ENCODE measurements around the gene OAS2. TPM values are rescaled to one million over a fixed set of nuclear protein-coding genes. Genes with fewer than 3 reads are reported as not detected.
A peak's percentile ranks its signal among the peaks of the same experiment; 100 is the strongest.

OAS2 gene
- total and polyA plus RNA-seq, 2 of the 4 experiments (the other 2 are of a cell fraction) = under 0.01 TPM; not detected in 1

DNA sequence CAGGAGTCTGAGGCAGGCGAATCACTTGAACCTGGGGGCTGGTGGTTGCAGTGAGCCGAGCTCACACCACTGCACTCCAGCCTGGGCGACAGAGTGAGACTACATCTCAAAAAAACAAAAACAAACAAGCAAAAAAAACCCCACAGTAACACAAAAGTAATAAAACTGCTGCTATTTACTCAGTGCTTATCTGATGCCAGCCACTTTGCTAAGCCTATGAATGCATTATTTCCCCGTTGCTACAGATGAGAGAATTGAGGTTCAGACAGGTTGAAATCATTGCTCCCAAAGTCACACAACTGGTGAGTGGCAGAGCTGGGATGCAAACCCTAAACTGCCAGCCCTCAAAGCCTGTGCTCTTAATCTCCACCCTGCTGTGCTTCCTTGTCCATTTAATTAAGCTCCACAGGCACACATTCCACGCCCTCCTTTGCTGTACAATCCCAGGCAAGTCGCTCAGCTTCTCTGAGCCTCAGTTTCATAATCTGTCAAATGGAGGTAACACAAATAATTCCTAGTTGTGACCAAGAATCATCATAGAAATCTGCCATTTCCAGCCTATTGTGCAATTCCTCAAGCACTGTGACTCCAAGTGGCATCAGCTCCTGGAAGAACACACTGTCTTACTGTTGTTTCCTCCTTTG lies 45.7 kb upstream of the OAS2 start:
- H3K56ac ChIP-seq (ENCODE audit: extremely low read depth, insufficient read depth, low read length) = no peak overlapping the region
- WGBS, 2 experiments (ENCODE audit: extremely low coverage in 2 of 2, insufficient read length in 1 of 2) = 33% methylated on average over 3 of the region's 6 CpGs; no CpG with 5 or more reads in 1 of the 2 experiments
- H2BK120ac ChIP-seq (ENCODE audit: low read depth, low read length) = no peak overlapping the region
- H2AK5ac ChIP-seq (ENCODE audit: low read depth, low read length) = no peak overlapping the region
- ChIA-PET POLR2A (ENCODE audit: unreplicated experiment) (no interaction called here), CTCF (no interaction called here)
- no peak overlapping the region for H3K4me3 ChIP-seq (ENCODE audit: insufficient read depth, low read depth, low read length)
- in situ Hi-C loops (cut with MboI; ENCODE audit: low sequenced_read_pairs) (no loop called here), intact Hi-C loops (cut with micrococcal nuclease) (no loop called here), dilution Hi-C loops (cut with HindIII; ENCODE audit: low sequenced_read_pairs, unreplicated experiment) (no loop called here)
- H2BK5ac ChIP-seq (ENCODE audit: low read depth, low read length, poor library complexity, severe bottlenecking) = no peak overlapping the region
- TF ChIP-seq CTCF (conservative IDR thresholded peaks at IDR 0.05; ENCODE audit: low read depth, low read length) (no peak), CEBPB (IDR thresholded peaks at IDR 0.05; ENCODE audit: low read depth, low read length) (peak; percentile 62)
- DNase-seq (no peak), ATAC-seq (ENCODE audit: low read depth) (no peak)
- H2BK15ac ChIP-seq (ENCODE audit: low read depth, low read length) = no peak overlapping the region
- no peaks in the 10 kb centered on the region for H3K27me3 ChIP-seq (ENCODE audit: control insufficient read depth, insufficient read depth, low read length)
- H2AK9ac ChIP-seq (replicated peaks; ENCODE audit: low read depth, low read length, poor library complexity) = no peak overlapping the region
- no peak overlapping the region for H3K18ac ChIP-seq (ENCODE audit: low read depth, low read length)
- H3K79me1 ChIP-seq (ENCODE audit: low read depth in 1 of 2, low read length in 2 of 2) = no peaks in the 10 kb centered on the region
- no TSS peak for BruUV-seq (replicated peaks)
- H3K36me3 ChIP-seq (ENCODE audit: control insufficient read depth, insufficient read depth, low read length) = no peaks in the 10 kb centered on the region
- no peak overlapping the region for H2AFZ ChIP-seq (replicated peaks; ENCODE audit: low read length, poor library complexity)
- no peaks in the 10 kb centered on the region for H3K9me3 ChIP-seq (ENCODE audit: control insufficient read depth, insufficient read depth, low read length)
- H4K5ac ChIP-seq (ENCODE audit: low read depth, low read length) = no peak overlapping the region
- H4K8ac ChIP-seq (ENCODE audit: low read depth in 2 of 2, low read length in 2 of 2) = no peak overlapping the region
- H4K91ac ChIP-seq (ENCODE audit: insufficient read depth, low read depth, low read length) = no peak overlapping the region
- no peak overlapping the region for H3K9ac ChIP-seq (ENCODE audit: low read depth, low read length)
- H3K9me1 ChIP-seq (ENCODE audit: insufficient read depth, low read length) = no peaks in the 10 kb centered on the region
- H3K27ac ChIP-seq (ENCODE audit: insufficient read depth, low read length) = no peak overlapping the region
- H3K4me1 ChIP-seq (ENCODE audit: control insufficient read depth, insufficient read depth, low read length) = no peaks in the 10 kb centered on the region
- H3K14ac ChIP-seq (replicated peaks; ENCODE audit: low read depth, low read length) = no peak overlapping the region
- H3K4me2 ChIP-seq (ENCODE audit: low read depth, low read length) = no peak overlapping the region
- no peaks in the 10 kb centered on the region for H4K20me1 ChIP-seq (ENCODE audit: insufficient read depth, low read length)
- H2BK20ac ChIP-seq (ENCODE audit: low read depth, low read length) = no peak overlapping the region
- H3K23ac ChIP-seq (ENCODE audit: low read depth, low read length) = no peak overlapping the region
- H3K4ac ChIP-seq (ENCODE audit: low read depth, low read length) = no peak overlapping the region
